GM12892 (cell line): Measurements from ENCODE around the gene MPHOSPH10.
"Not testable (repeated sequence)": the region's sequence is repeated elsewhere in the genome, so short reads cannot be mapped to it uniquely, and the experiment has no call there.

Experiments used
- DNase-seq: peaks from one replicate; pipeline ENCODE4 v3.0.0; 2011; ENCODE audit not compliant: insufficient read length
- FAIRE-seq: peaks from 2 replicates; lab custom pipeline; 2011; peaks lifted over from hg19 to GRCh38; lab: Jason Lieb, UNC
- POLR2A ChIP-seq: IDR thresholded peaks from 2 replicates; pipeline ENCODE4 v1.6.1; 2011; ENCODE audit warnings: low read depth, low read length, control low read depth
- POLR2AphosphoS5 ChIP-seq: IDR thresholded peaks from 2 replicates; pipeline ENCODE4 v1.6.1; 2011; ENCODE audit warnings: low read depth, low read length, control low read depth
- TAF1 ChIP-seq: IDR thresholded peaks from 2 replicates; pipeline ENCODE4 v1.6.1; 2011; ENCODE audit warnings: low read depth, mild to moderate bottlenecking, control low read depth, low read length, borderline replicate concordance

MPHOSPH10 gene

GRCh38 chr2:71154279-71154678, 23.8 kb downstream of the MPHOSPH10 start:
- no peak for FAIRE-seq
- TF ChIP-seq TAF1 (no peak), POLR2AphosphoS5 (no peak), POLR2A (no peak)
- no peak for DNase-seq

GRCh38 chr2:71154798-71155197, 24.4 kb downstream of the MPHOSPH10 start:
- peak; percentile 46 for DNase-seq
- no peak for TF ChIP-seq POLR2A
- no peak for TF ChIP-seq TAF1
- no peak for TF ChIP-seq POLR2AphosphoS5
- FAIRE-seq: peak; percentile 76

GRCh38 chr2:71155846-71156245, 25.4 kb downstream of the MPHOSPH10 start:
- no peak for DNase-seq
- no peak for FAIRE-seq
- TF ChIP-seq POLR2AphosphoS5: no peak
- no peak for TF ChIP-seq TAF1
- TF ChIP-seq POLR2A: no peak

DNA sequence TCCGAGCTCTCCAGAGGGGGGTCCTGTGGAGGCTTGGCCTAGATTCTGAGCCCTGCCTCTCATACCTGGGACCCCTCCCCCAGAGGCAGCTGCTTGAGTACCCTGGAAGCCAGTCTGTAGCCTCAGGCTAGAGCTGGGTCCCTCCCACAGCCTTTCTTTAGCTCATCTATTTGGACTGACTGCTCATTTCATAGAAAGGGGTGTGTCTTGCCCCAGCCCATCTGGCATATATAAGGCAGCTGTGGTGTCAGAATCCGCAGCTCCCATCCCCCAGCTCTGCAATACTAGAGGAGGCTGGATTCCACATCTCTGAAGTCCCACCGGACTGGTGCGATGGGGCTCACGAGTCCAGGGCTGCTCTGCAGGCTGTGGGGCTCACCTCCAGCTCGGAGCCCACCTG, 26.1 kb downstream of the MPHOSPH10 start:
- no peak for DNase-seq

GRCh38 chr2:71157124-71157793, 26.8 kb downstream of the MPHOSPH10 start:
- FAIRE-seq (peak; percentile 60), DNase-seq (peak; percentile 35)
- TF ChIP-seq POLR2A: no peak
- TF ChIP-seq POLR2AphosphoS5: no peak
- no peak for TF ChIP-seq TAF1

More for the DNA sequence above, 26.1 kb downstream of the MPHOSPH10 start:
- no peak for FAIRE-seq
- TF ChIP-seq POLR2AphosphoS5 (no peak), POLR2A (no peak), TAF1 (no peak)

DNA sequence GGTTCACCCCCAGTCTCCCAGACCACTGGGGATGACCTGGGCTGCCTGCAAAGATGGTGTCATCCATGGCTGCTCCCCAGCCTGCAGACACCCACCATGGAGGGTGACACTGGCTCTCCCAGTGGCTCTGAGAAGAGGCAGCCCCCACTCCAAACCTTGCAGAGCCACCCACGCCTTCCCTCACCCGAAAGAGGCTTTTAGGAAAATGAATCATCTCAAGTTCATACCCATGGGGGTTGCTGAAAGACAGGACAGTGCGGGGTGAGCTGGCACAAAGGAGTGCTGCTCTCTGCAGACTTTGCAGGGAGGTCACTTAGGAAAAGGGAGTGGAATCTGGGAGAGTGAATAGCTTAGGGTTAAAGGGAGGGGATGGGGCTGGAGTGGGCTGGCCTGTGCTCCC, 36.4 kb downstream of the MPHOSPH10 start:
- FAIRE-seq (no peak), DNase-seq (no peak)
- no peak for TF ChIP-seq TAF1
- no peak for TF ChIP-seq POLR2AphosphoS5
- no peak for TF ChIP-seq POLR2A

GRCh38 chr2:71173096-71173495, 42.7 kb downstream of the MPHOSPH10 start:
- TF ChIP-seq TAF1 (no peak), POLR2AphosphoS5 (no peak), POLR2A (no peak)
- no peak for FAIRE-seq
- no peak for DNase-seq

- FAIRE-seq (no peak), DNase-seq (no peak)
- TF ChIP-seq POLR2A: no peak
- no peak for TF ChIP-seq TAF1
- TF ChIP-seq POLR2AphosphoS5: no peak
Observed at GRCh38 chr2:71174207-71174606, 43.8 kb downstream of the MPHOSPH10 start.

DNA sequence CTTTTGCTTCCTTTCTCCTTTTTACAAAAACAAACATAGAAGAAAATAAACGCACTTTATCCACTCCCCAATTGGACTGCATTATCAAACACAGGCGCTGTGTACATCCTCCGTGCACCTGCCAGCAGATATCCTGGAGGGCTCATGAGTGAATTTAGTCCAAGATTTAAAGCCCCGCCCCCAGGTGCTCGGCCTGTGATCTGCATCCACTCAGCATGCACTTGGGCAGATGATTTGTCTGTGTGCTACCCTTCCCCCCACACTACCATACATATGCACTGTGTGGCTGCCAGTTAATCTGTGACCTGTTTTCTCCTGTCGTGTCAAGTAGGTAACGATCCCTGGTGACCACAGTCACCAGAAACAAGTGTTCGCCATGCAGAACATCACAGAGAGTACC, 48.4 kb downstream of the MPHOSPH10 start:
- FAIRE-seq, DNase-seq: not testable (repeated sequence)

DNA sequence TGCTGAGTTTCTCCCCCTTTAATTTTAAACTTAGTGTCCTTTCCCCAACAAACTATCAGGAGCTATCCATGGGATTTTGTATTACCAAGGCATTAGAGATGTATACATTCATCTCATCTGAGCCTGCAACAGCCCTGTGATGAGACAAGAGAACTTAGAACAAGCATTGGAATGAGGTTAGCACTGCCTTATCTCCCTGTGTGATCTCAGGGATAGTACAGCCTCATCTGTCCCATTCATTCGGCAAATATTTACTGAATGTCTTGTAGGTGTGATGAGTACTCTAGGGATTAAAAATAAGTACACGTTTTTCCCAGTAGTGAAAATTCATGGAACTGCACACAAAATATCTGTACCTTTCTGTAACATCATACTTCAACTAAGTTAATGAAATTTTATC, 50.9 kb downstream of the MPHOSPH10 start:
- TF ChIP-seq POLR2A: no peak
- no peak for TF ChIP-seq POLR2AphosphoS5
- no peak for TF ChIP-seq TAF1
- no peak for DNase-seq
- FAIRE-seq: no peak

GRCh38 chr2:71183306-71184115, 53.1 kb downstream of the MPHOSPH10 start:
- DNase-seq, FAIRE-seq: not testable (repeated sequence)

GRCh38 chr2:71186973-71187372, 56.5 kb downstream of the MPHOSPH10 start:
- DNase-seq: no peak
- FAIRE-seq: no peak

More at GRCh38 chr2:71186973-71187372, 56.5 kb downstream of the MPHOSPH10 start:
- TF ChIP-seq POLR2AphosphoS5 (no peak), POLR2A (no peak), TAF1 (no peak)
